Osteocyte (in vitro differentiated cells): Measurements from ENCODE around the gene HSPB3. TPM values are rescaled to one million over a fixed set of nuclear protein-coding genes. Genes with fewer than 3 reads are reported as not detected.
A peak's percentile ranks its signal among the peaks of the same experiment; 100 is the strongest.

Source experiments
- DNase-seq: peaks from one replicate; pipeline ENCODE4 v3.0.0; 2021; ENCODE audit warnings: mixed read lengths; ENCODE audit not compliant: unreplicated experiment; ENCODE audit errors: extremely low spot score
- H3K27ac Mint-ChIP-seq: one replicate; pipeline ENCODE4 v1.8.0; 2021; ENCODE audit warnings: mild to moderate bottlenecking, mixed read lengths; ENCODE audit not compliant: unreplicated experiment
- H3K27me3 Mint-ChIP-seq: one replicate; pipeline ENCODE4 v1.8.0; 2021; ENCODE audit warnings: mixed read lengths; ENCODE audit not compliant: unreplicated experiment
- H3K36me3 Mint-ChIP-seq: one replicate; pipeline ENCODE4 v1.8.0; 2021; ENCODE audit warnings: mixed read lengths; ENCODE audit not compliant: unreplicated experiment
- H3K4me1 Mint-ChIP-seq: one replicate; pipeline ENCODE4 v1.8.0; 2021; ENCODE audit warnings: mixed read lengths; ENCODE audit not compliant: unreplicated experiment
- H3K4me3 Mint-ChIP-seq: one replicate; pipeline ENCODE4 v1.8.0; 2021; ENCODE audit warnings: mild to moderate bottlenecking, moderate library complexity, mixed read lengths; ENCODE audit not compliant: unreplicated experiment
- H3K9me3 Mint-ChIP-seq: one replicate; pipeline ENCODE4 v1.8.0; 2021; ENCODE audit warnings: mixed read lengths; ENCODE audit not compliant: unreplicated experiment
- total RNA-seq: library from RNA; stranded (reverse); gene quantifications from 2 replicates; pipeline ENCODE4 v1.2.1, GENCODE V29; 2021
- TF ChIP-seq, protein P1 (sequence below): fragments of 200-600 bp; sonication (generic); IDR thresholded peaks from 2 replicates; pipeline ENCODE4 v1.5.0; 2021; ENCODE audit warnings: antibody characterized with exemption, mild to moderate bottlenecking, moderate library complexity

The HSPB3 gene
- total RNA-seq, 1 donor from 2014 or later: not detected

DNA sequence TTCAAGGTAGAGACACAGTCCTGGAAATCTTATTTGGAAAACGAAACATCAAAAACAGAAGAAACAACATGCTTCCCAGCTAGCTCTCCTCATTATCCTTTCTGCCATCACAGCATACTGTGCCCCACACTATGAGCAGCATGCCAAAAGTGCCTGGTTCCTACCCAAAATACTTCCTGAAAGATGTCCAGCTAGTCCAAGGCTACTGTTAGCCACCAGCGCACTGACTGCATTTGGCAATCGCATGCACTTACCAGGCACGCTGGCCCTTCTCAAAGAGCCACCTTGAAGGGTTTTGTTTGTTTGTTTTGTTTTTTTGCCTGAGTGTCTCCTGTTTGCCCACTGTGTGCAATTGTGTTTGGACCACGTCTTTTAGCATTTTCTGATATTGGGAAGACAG lies 6.8 kb downstream of the HSPB3 start:
- Mint-ChIP-seq H3K9me3 (peaks cover 5% of the 10 kb centered on the region), H3K4me3 (no peak overlapping the region), H3K4me1 (peaks cover 6% of the 10 kb centered on the region), H3K27ac (no peak overlapping the region), H3K27me3 (peaks cover 8% of the 10 kb centered on the region), H3K36me3 (no peaks in the 10 kb centered on the region)
- peak; percentile 19 for DNase-seq
- TF ChIP-seq, protein P1, sequence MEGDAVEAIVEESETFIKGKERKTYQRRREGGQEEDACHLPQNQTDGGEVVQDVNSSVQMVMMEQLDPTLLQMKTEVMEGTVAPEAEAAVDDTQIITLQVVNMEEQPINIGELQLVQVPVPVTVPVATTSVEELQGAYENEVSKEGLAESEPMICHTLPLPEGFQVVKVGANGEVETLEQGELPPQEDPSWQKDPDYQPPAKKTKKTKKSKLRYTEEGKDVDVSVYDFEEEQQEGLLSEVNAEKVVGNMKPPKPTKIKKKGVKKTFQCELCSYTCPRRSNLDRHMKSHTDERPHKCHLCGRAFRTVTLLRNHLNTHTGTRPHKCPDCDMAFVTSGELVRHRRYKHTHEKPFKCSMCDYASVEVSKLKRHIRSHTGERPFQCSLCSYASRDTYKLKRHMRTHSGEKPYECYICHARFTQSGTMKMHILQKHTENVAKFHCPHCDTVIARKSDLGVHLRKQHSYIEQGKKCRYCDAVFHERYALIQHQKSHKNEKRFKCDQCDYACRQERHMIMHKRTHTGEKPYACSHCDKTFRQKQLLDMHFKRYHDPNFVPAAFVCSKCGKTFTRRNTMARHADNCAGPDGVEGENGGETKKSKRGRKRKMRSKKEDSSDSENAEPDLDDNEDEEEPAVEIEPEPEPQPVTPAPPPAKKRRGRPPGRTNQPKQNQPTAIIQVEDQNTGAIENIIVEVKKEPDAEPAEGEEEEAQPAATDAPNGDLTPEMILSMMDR: no peak

DNA sequence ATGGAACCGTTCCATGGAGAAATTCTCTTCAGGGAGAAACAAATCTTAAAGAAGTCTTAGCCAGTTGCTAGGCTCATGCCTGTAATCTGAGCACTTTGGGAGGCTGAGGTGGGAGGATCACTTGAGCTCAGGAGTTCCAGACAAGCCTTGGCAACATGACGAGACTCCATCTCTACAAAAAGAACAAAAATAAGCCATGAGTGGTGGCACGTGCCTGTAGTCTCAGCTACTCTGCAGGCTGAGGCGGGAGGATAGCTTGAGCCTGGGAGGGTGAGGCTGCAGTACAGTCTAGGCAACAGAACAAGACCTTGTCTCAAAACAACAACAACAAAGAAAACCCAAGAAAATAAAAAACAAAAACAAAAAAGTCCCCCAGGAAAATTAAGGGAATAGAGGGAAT lies 8.2 kb downstream of the HSPB3 start:
- Mint-ChIP-seq H3K27ac (no peak overlapping the region), H3K27me3 (peaks cover 8% of the 10 kb centered on the region), H3K9me3 (peaks cover 5% of the 10 kb centered on the region), H3K4me3 (no peak overlapping the region), H3K36me3 (no peaks in the 10 kb centered on the region), H3K4me1 (no peaks in the 10 kb centered on the region)
- DNase-seq: no peak
- TF ChIP-seq, protein P1: no peak

DNA sequence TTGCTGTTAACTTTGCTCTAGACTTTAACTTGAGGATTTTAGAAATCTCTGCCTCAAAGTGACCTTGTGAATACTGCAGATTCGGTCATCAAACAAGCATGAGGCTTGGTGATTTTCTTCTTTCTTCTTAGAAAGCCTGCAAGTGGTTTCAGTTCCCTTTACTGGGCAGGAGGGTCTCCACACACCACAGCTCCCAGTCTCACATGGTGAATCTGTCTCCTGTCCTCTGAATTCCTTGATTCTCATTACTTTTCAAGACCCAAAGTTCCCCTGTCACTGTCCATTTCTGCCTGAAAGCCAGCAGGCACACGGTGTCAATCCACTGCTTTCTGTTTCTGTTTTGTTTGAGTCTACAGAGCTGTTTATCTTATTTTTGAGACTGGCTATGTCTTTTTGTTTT lies 14.1 kb downstream of the HSPB3 start:
- Mint-ChIP-seq H3K4me1 (peaks cover 7% of the 10 kb centered on the region), H3K9me3 (peaks cover 5% of the 10 kb centered on the region), H3K4me3 (no peak overlapping the region), H3K27ac (no peak overlapping the region), H3K27me3 (peaks cover 26% of the 10 kb centered on the region), H3K36me3 (no peaks in the 10 kb centered on the region)
- DNase-seq: no peak
- TF ChIP-seq, protein P1: no peak

DNA sequence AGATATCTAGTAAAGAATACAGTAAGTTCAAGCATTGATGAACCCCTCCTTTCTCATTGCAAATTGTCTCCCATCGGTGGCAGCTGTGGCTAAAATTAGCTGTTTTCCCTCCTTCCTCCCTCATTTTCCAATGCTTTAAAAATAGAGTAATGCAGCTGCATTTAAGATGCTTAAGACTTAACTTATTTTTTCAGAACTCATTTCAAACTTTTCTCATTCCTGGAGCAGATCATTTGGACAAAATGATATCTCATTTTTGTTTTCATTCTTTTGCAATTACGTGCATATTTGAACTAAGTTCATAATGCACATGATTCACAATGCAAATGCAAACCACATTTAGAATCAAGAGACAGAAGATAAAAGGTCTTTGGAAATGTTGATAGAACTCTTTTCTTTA lies 14.6 kb downstream of the HSPB3 start:
- no peaks in the 10 kb centered on the region for H3K36me3 Mint-ChIP-seq

DNA sequence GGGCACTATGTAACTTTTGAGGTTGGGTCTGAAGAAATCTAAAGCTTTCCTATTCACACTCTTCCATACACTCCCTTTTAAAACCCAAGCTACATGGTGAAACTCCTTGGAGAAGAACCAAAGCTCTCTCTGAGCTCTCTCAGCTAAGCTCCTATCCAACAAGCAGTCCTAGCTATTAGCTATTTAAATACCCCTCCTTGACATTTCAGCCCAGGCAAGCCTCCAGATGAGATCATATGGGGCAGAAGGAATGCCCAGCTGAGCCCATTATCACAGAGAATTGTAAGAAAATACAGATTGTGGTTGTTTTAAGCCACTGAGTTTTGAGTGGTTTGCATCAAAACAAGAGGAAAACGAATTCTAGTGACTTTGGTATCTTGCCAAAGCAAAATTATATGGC lies 15.2 kb downstream of the HSPB3 start:
- peaks cover 5% of the 10 kb centered on the region for H3K9me3 Mint-ChIP-seq
- no peak overlapping the region for H3K27ac Mint-ChIP-seq
- H3K27me3 Mint-ChIP-seq: peaks cover 29% of the 10 kb centered on the region
- TF ChIP-seq, protein P1: no peak
- no peaks in the 10 kb centered on the region for H3K36me3 Mint-ChIP-seq
- no peak for DNase-seq
- H3K4me3 Mint-ChIP-seq: no peak overlapping the region
- peaks cover 7% of the 10 kb centered on the region for H3K4me1 Mint-ChIP-seq

More for the DNA sequence above, 14.6 kb downstream of the HSPB3 start:
- peaks cover 5% of the 10 kb centered on the region for H3K9me3 Mint-ChIP-seq
- TF ChIP-seq, protein P1: no peak
- H3K4me1 Mint-ChIP-seq: peaks cover 7% of the 10 kb centered on the region
- DNase-seq: no peak
- H3K4me3 Mint-ChIP-seq: no peak overlapping the region
- no peak overlapping the region for H3K27ac Mint-ChIP-seq
- peaks cover 26% of the 10 kb centered on the region for H3K27me3 Mint-ChIP-seq
